ENCODE results near the gene SHROOM3. TPM values are rescaled to one million over a fixed set of nuclear protein-coding genes. Genes with fewer than 3 reads are reported as not detected.

SHROOM3 gene
- total RNA-seq, 6 experiments from 2014 or later: 15.2 to 35.8 (median 29.9) TPM

DNA sequence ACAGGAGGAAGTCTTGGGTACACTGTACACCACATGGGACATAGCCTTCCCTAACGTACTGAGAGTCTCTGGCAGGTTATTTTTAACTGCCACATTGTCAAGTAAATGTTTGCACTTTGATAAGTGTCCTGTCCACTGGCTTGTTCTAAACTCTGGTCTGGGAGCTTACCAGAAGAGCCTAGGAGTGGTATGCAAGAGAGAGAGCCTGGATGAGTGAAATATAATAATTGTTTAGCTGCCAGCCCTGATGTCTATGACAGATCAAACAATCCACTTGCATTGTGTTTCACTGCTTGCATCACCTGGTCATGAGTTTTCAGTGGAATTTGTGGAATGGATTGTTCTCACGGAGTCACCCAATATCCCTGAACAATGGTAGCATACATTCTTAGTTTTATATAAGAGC, 91.6 kb downstream of the SHROOM3 start:
- no peaks in the 10 kb centered on the region for H3K27me3 ChIP-seq
- DNase-seq (peak in 1 of 3 donors; percentile 65), ATAC-seq (peak; percentile 91 to 96 (median 92))
- WGBS (ENCODE audit: insufficient coverage, low coverage, low lambda C conversion rate, missing lambda C conversion rate): 11% methylated on average over 2 of the region's 2 CpGs
- H3K4me1 ChIP-seq: peaks cover 0 to 26% (median 13%) of the 10 kb centered on the region in 4 donors
- peak overlapping the region; percentile 87 to 99 (median 96) for H3K27ac ChIP-seq
- H3K9me3 ChIP-seq: no peaks in the 10 kb centered on the region
- no peaks in the 10 kb centered on the region for H3K36me3 ChIP-seq
- peak overlapping the region in 2 of 3 donors; percentile 15 to 26 for H3K4me3 ChIP-seq
- TF ChIP-seq POLR2A (IDR thresholded peaks at IDR 0.05): peak; percentile 68
- TF ChIP-seq, protein P1, sequence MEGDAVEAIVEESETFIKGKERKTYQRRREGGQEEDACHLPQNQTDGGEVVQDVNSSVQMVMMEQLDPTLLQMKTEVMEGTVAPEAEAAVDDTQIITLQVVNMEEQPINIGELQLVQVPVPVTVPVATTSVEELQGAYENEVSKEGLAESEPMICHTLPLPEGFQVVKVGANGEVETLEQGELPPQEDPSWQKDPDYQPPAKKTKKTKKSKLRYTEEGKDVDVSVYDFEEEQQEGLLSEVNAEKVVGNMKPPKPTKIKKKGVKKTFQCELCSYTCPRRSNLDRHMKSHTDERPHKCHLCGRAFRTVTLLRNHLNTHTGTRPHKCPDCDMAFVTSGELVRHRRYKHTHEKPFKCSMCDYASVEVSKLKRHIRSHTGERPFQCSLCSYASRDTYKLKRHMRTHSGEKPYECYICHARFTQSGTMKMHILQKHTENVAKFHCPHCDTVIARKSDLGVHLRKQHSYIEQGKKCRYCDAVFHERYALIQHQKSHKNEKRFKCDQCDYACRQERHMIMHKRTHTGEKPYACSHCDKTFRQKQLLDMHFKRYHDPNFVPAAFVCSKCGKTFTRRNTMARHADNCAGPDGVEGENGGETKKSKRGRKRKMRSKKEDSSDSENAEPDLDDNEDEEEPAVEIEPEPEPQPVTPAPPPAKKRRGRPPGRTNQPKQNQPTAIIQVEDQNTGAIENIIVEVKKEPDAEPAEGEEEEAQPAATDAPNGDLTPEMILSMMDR (IDR thresholded peaks at IDR 0.05): no peak
- intact Hi-C loops (cut with DNase I): no loop called here

DNA sequence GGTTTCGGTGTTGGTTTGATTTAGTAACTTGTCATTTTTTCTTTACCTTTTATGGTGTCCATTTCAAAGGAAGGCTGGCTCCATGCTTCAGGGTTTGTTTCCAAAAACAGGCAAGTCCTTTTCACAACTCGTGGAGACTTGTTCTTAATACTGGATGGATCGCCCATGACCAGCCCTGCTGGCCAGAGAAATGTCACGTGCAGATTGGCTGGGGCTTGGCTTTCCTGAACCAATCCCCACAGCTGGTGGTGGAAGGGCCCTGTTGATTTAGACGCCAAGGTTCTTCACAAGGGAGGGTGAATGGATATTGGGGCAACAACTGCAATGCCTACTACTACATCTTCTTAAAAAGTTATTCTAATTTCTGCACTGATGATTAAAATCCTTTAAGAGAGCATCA, 92.6 kb downstream of the SHROOM3 start:
- peak overlapping the region; percentile 55 to 99 (median 96) for H3K27ac ChIP-seq
- H3K9me3 ChIP-seq: no peaks in the 10 kb centered on the region
- ATAC-seq (no peak), DNase-seq (no peak)
- no peak for TF ChIP-seq POLR2A (IDR thresholded peaks at IDR 0.05)
- TF ChIP-seq, protein P1 (IDR thresholded peaks at IDR 0.05): no peak
- intact Hi-C loops (cut with DNase I): no loop called here
- no peaks in the 10 kb centered on the region for H3K36me3 ChIP-seq
- no peak overlapping the region for H3K4me3 ChIP-seq
- H3K27me3 ChIP-seq: no peaks in the 10 kb centered on the region
- 85% methylated on average over 2 of the region's 5 CpGs for WGBS (ENCODE audit: insufficient coverage, low coverage, low lambda C conversion rate, missing lambda C conversion rate)
- peaks cover 0 to 26% (median 13%) of the 10 kb centered on the region in 4 donors for H3K4me1 ChIP-seq

DNA sequence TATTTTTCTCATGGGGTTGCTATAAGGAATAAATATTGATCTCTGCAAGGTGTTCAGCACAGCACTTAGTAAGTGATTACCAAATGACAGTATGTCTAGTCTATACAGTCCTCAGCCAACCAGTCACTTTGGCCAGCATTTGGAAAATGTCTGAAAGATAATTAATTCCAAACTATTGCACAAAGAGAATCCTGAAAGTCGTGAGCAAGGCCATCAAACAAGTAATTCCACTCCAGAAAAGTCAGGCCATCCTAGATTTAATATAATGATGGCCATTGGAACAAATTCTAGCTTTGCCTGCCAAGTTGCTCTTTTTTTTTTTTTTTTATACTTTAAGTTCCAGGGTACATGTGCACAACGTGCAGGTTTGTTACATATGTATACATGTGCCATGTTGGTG, 96.6 kb downstream of the SHROOM3 start:
- intact Hi-C loops (cut with DNase I): no loop called here
- Histone ChIP-seq H3K27me3 (no peaks in the 10 kb centered on the region), H3K9me3 (no peaks in the 10 kb centered on the region), H3K36me3 (no peaks in the 10 kb centered on the region), H3K27ac (no peak overlapping the region), H3K4me3 (no peak overlapping the region), H3K4me1 (peaks cover 0 to 27% (median 10%) of the 10 kb centered on the region in 4 donors)
- DNase-seq (no peak), ATAC-seq (no peak)
- 46% methylated on average over 2 of the region's 2 CpGs for WGBS (ENCODE audit: insufficient coverage, low coverage, low lambda C conversion rate, missing lambda C conversion rate)
- TF ChIP-seq, protein P1 (IDR thresholded peaks at IDR 0.05): no peak
- no peak for TF ChIP-seq POLR2A (IDR thresholded peaks at IDR 0.05)

DNA sequence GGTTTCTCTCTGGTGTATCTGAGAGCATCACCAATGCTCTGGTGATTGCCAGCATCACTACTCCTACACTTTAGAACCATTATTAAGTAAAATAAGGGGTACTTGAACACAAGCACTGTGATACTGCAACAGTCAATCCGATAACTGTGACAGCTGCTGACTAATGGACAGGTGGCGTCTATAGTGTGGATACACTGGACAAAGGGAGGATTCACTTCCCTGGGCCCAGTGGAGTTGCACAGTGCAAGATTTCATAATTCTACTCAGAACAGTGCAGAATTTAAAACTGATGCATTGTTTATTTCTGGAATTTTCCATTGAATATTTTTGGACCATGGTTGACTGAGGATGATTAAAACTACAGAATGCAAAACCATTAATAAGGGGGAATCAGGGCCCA, 97.8 kb downstream of the SHROOM3 start:
- H3K36me3 ChIP-seq: no peaks in the 10 kb centered on the region
- H3K4me1 ChIP-seq: peaks cover 0 to 17% (median 7%) of the 10 kb centered on the region in 4 donors
- no peak for DNase-seq
- WGBS (ENCODE audit: insufficient coverage, low coverage, low lambda C conversion rate, missing lambda C conversion rate): 62% methylated on average over 2 of the region's 2 CpGs
- intact Hi-C loops (cut with DNase I): no loop called here
- no peak overlapping the region for H3K27ac ChIP-seq
- no peak for ATAC-seq
- TF ChIP-seq, protein P1 (IDR thresholded peaks at IDR 0.05): no peak
- no peak for TF ChIP-seq POLR2A (IDR thresholded peaks at IDR 0.05)
- H3K9me3 ChIP-seq: no peaks in the 10 kb centered on the region
- H3K4me3 ChIP-seq: no peak overlapping the region
- no peaks in the 10 kb centered on the region for H3K27me3 ChIP-seq

DNA sequence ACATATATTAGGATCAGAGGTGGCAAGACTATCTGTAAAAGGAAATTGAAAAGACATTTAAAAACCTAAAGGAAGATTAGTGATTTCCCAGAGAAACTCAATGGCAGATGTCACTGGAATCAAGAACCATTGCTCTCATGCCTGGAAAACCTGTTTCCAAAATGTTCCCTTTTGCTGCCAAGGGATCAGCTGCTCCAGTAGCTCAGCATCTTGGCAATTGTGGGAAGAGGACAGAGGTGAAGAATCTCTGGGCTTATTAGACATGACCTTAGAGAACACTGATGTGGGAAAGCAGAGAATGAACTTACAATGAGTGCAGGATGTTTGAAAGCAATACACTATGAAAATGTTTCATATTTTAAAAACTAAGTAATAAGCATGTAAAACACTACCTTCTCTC, 98.3 kb downstream of the SHROOM3 start:
- Histone ChIP-seq H3K4me3 (no peak overlapping the region), H3K27ac (no peak overlapping the region), H3K27me3 (no peaks in the 10 kb centered on the region), H3K9me3 (no peaks in the 10 kb centered on the region), H3K36me3 (no peaks in the 10 kb centered on the region), H3K4me1 (peaks cover 0 to 17% (median 7%) of the 10 kb centered on the region in 4 donors)
- no peak for ATAC-seq
- no peak for TF ChIP-seq POLR2A (IDR thresholded peaks at IDR 0.05)
- TF ChIP-seq, protein P1 (IDR thresholded peaks at IDR 0.05): no peak
- DNase-seq: no peak
- intact Hi-C loops (cut with DNase I): no loop called here
